Adrenal gland (tissue), 12 donors: Measurements from ENCODE around the gene SMCO4. TPM values are rescaled to one million over a fixed set of nuclear protein-coding genes. Genes with fewer than 3 reads are reported as not detected.

Experiments
- DNase-seq, 7 donors: peaks; one replicate each; pipeline ENCODE4 v3.0.0-alpha.2; 2019 to 2020
- H3K27ac ChIP-seq, 5 donors: fragments of 200-600 bp; sonication (generic) in 4 of 5; 1 replicate in 3 of 5; 2 replicates in 2 of 5; pipeline versions ENCODE4 v1.5.1 to v1.8.0; 2016 to 2020; ENCODE audit warnings: mild to moderate bottlenecking in 1 of 5
- H3K27me3 ChIP-seq: fragments of 200-600 bp; 2 replicates; pipeline ENCODE4 v1.8.0; 2021
- H3K36me3 ChIP-seq, 2 donors: fragments of 200-600 bp; replicated peaks in 1 of 2; 1 replicate in 1 of 2; 2 replicates in 1 of 2; pipeline versions ENCODE4 v1.5.1 to v1.8.0; 2018 to 2022
- H3K4me1 ChIP-seq, 2 donors: fragments of 200-600 bp; replicated peaks in 1 of 2; 1 replicate in 1 of 2; 2 replicates in 1 of 2; pipeline versions ENCODE4 v1.5.1 to v1.8.0; 2018 to 2021
- H3K4me3 ChIP-seq, 4 donors: fragments of 200-600 bp; sonication (generic) in 3 of 4; one replicate each; pipeline ENCODE4 v1.5.1; 2016 to 2018
- H3K9me3 ChIP-seq, 3 donors: fragments of 200-600 bp; sonication (generic) in 1 of 3; replicated peaks in 1 of 3; 1 replicate in 2 of 3; 2 replicates in 1 of 3; pipeline versions ENCODE4 v1.5.1 to v1.8.0; 2016 to 2021
- CTCF ChIP-seq, 6 experiments: fragments of 450-650 bp in 4 of 6; fragments of 200-600 bp in 2 of 6; sonication (generic) in 1 of 6; IDR thresholded peaks; 1 replicate in 5 of 6; 2 replicates in 1 of 6; pipeline versions ENCODE4 v1.5.1 to v1.8.0; 2016 to 2021; ENCODE audit warnings: antibody characterized with exemption in 6 of 6, mild to moderate bottlenecking in 2 of 6, moderate library complexity in 1 of 6
- POLR2A ChIP-seq, 2 donors: fragments of 450-650 bp; IDR thresholded peaks; one replicate each; pipeline ENCODE4 v1.6.1; 2017; ENCODE audit warnings: antibody characterized with exemption in 2 of 2, mild to moderate bottlenecking in 2 of 2, moderate library complexity in 1 of 2
- WGBS, 4 donors: extraction: QIAGEN DNeasy Blood & Tissue Kit in 2 of 4; methylation state at CpG; one replicate each; pipeline versions ENCODE4 v1.1.5 to v1.1.7; 2013 to 2017; 5-methylcytosine and 5-hydroxymethylcytosine counted together
- intact Hi-C, 2 donors: fragments of 100-400 bp; cut with DNase I; formaldehyde crosslinking; loops; one replicate each; pipeline versions ENCODE4 v1.14.1 to v1.15.0; 2022 to 2023
- polyA plus RNA-seq, 3 donors: library from polyadenylated mRNA; stranded (reverse); fragments of 200-250 nt in 2 of 3; fragments of 350-450 nt in 1 of 3; fragmentation: Illumina TruSeq in 1 of 3; extraction: RNeasy Lipid Tissue Mini Kit (QIAGEN cat#74804) in 1 of 3; gene quantifications; one replicate each; pipeline ENCODE4 v1.2.3, GENCODE V29; 2013 to 2014
- total RNA-seq, 9 donors: library from RNA; depleted of rRNA in 4 of 9; stranded (reverse); fragments of >200 nt in 4 of 9; fragments of 120-200 nt in 1 of 9; fragmentation: NEBNext Ultra II Directional in 1 of 9; extraction: Animal tissue kit (Norgen Biotek cat#: 25700) in 1 of 9; gene quantifications; one replicate each; pipeline versions ENCODE4 v1.1.0 to v1.2.4, GENCODE V29; 2013 to 2023
- donor health status: healthy with polysubstance abuse.
- donor health status: Bipolar disorder and iron deficiency.
- donor health status: DM: yes; HTN: yes; CAD: no.
- donor health status: DM: no; HTN: no; CAD: no.
- donor health status: DM: no; HTN: no; CAD: no.
- donor health status: DM: yes; HTN: yes; CAD: no.

Gene SMCO4
- total and polyA plus RNA-seq, 12 donors = 23.2 to 108 (median 73.2) TPM

GRCh38 chr11:93532806-93533205 is 10.4 kb downstream of the SMCO4 start:
- no peak for TF ChIP-seq CTCF (IDR thresholded peaks at IDR 0.05)
- WGBS, 4 donors = 79 to 92% (median 87%) methylated on average over 5 of the region's 5 CpGs

GRCh38 chr11:93532281-93532789 is 10.9 kb downstream of the SMCO4 start:
- H3K4me3 ChIP-seq = no peak overlapping the region
- H3K9me3 ChIP-seq = no peaks in the 10 kb centered on the region
- H3K27ac ChIP-seq = peak overlapping the region in 1 of 5 donors; percentile 13
- intact Hi-C loops = no loop called here
- no peaks in the 10 kb centered on the region for H3K27me3 ChIP-seq
- H3K4me1 ChIP-seq = peaks cover 36 to 49% of the 10 kb centered on the region in 2 donors
- TF ChIP-seq CTCF (IDR thresholded peaks at IDR 0.05) (no peak), POLR2A (IDR thresholded peaks at IDR 0.05) (no peak)
- peak in 4 of 7 donors; percentile 35 to 52 (median 40) for DNase-seq
- no peaks in the 10 kb centered on the region for H3K36me3 ChIP-seq
- WGBS, 4 donors = 68 to 90% (median 86%) methylated on average over 2 to 3 of the region's 3 CpGs

More at GRCh38 chr11:93532806-93533205, 10.4 kb downstream of the SMCO4 start:
- Histone ChIP-seq H3K4me1 (peaks cover 41 to 52% of the 10 kb centered on the region in 2 donors), H3K4me3 (no peak overlapping the region), H3K27ac (peak overlapping the region in 1 of 5 donors; percentile 13), H3K36me3 (no peaks in the 10 kb centered on the region), H3K9me3 (no peaks in the 10 kb centered on the region), H3K27me3 (no peaks in the 10 kb centered on the region)
- DNase-seq = no peak
- intact Hi-C loops = no loop called here

- Histone ChIP-seq H3K4me3 (no peak overlapping the region), H3K4me1 (peaks cover 33 to 52% of the 10 kb centered on the region in 2 donors), H3K9me3 (no peaks in the 10 kb centered on the region), H3K27me3 (no peaks in the 10 kb centered on the region), H3K27ac (peak overlapping the region in 4 of 5 donors; percentile 45 to 86 (median 62)), H3K36me3 (no peaks in the 10 kb centered on the region)
- intact Hi-C loops = no loop called here
- WGBS, 4 donors = 78 to 92% (median 86%) methylated on average over 1 of the region's 1 CpG
- DNase-seq = no peak
- TF ChIP-seq CTCF (IDR thresholded peaks at IDR 0.05) (no peak), POLR2A (IDR thresholded peaks at IDR 0.05) (no peak)
Observed at GRCh38 chr11:93530468-93530826, 12.7 kb downstream of the SMCO4 start.

- H3K36me3 ChIP-seq = no peaks in the 10 kb centered on the region
- no peak overlapping the region for H3K4me3 ChIP-seq
- H3K9me3 ChIP-seq = no peaks in the 10 kb centered on the region
- no peaks in the 10 kb centered on the region for H3K27me3 ChIP-seq
- intact Hi-C loops = no loop called here
- WGBS, 4 donors = 38 to 50% (median 46%) methylated on average over 9 of the region's 9 CpGs
- peaks cover 39 to 57% of the 10 kb centered on the region in 2 donors for H3K4me1 ChIP-seq
- TF ChIP-seq POLR2A (IDR thresholded peaks at IDR 0.05) (no peak), CTCF (IDR thresholded peaks at IDR 0.05) (no peak)
- DNase-seq = peak; percentile 45 to 72 (median 56)
- H3K27ac ChIP-seq = peak overlapping the region in 4 of 5 donors; percentile 45 to 86 (median 62)
Observed at GRCh38 chr11:93529707-93530467, 13.3 kb downstream of the SMCO4 start.
